ENCODE measurements around the gene ARHGAP18.

DNA sequence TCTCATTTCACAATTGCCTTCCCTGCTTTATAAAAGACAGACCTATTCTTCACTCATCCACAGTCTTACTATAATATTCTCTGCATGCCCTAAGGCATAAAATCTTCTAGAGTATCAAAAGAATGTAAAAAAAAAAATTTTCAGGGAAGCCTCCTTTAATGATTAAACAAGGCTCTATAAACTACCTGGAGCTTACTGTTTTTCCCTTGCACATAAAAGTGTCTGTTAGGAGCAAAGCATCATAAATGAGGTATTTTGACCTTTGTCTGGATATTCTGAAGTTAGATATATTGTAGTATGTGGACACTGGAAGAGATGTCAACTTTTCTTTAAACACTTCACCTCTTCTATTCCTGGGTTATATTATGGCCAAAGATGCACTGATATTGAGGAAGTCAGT lies 97.5 kb downstream of the ARHGAP18 start:
- TF ChIP-seq, protein P1, sequence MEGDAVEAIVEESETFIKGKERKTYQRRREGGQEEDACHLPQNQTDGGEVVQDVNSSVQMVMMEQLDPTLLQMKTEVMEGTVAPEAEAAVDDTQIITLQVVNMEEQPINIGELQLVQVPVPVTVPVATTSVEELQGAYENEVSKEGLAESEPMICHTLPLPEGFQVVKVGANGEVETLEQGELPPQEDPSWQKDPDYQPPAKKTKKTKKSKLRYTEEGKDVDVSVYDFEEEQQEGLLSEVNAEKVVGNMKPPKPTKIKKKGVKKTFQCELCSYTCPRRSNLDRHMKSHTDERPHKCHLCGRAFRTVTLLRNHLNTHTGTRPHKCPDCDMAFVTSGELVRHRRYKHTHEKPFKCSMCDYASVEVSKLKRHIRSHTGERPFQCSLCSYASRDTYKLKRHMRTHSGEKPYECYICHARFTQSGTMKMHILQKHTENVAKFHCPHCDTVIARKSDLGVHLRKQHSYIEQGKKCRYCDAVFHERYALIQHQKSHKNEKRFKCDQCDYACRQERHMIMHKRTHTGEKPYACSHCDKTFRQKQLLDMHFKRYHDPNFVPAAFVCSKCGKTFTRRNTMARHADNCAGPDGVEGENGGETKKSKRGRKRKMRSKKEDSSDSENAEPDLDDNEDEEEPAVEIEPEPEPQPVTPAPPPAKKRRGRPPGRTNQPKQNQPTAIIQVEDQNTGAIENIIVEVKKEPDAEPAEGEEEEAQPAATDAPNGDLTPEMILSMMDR (conservative IDR thresholded peaks at IDR 0.05; ENCODE audit: low read depth in 2 of 2): no peak
- TF ChIP-seq EZH2 (IDR thresholded peaks at IDR 0.05; ENCODE audit: low read depth, unreplicated experiment) (no peak), STAT1 (IDR thresholded peaks at IDR 0.05; ENCODE audit: unreplicated experiment) (no peak), POLR2AphosphoS5 (IDR thresholded peaks at IDR 0.05; ENCODE audit: low read depth) (no peak), REST (IDR thresholded peaks at IDR 0.05; ENCODE audit: unreplicated experiment) (no peak), CREB1 (CRISPR knock-in tag; IDR thresholded peaks at IDR 0.05; ENCODE audit: low read depth) (no peak), ZNF114 (CRISPR knock-in tag; IDR thresholded peaks at IDR 0.05) (no peak), NANOG (IDR thresholded peaks at IDR 0.05; ENCODE audit: borderline replicate concordance) (no peak), ZNF462 (CRISPR knock-in tag; IDR thresholded peaks at IDR 0.05) (no peak), EZH2phosphoT487 (IDR thresholded peaks at IDR 0.05; ENCODE audit: unreplicated experiment) (no peak), JUNB (IDR thresholded peaks at IDR 0.05; ENCODE audit: unreplicated experiment) (no peak)
